ENCODE data around the gene PLCL2. TPM values are rescaled to one million over a fixed set of nuclear protein-coding genes. Genes with fewer than 3 reads are reported as not detected.

Gene PLCL2
- total RNA-seq, 1 donor from 2014 or later: 5.6 TPM

DNA sequence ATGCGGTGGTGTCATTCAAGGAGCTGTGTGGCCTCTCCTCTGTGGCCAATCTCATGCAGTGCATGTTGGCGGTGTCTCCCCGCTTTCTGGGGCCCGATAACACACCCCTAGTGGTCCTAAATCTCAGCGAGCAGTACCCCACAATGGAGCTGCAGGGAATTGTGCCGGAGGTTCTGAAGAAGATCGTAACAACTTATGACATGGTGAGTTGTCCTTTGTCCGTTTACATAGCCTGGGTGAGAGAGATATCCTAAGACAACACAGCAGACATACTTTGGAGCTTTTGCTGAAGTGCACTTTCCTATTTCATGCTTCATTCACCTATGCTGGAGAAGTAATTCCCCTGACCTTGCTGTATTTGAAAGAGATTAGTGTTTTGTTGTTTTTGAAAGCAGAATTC is 130.0 kb downstream of the PLCL2 start:
- Histone ChIP-seq H3K4me1 (no peaks in the 10 kb centered on the region), H3K27ac (no peak overlapping the region), H3K9me3 (no peaks in the 10 kb centered on the region), H3K4me3 (no peak overlapping the region), H3K27me3 (no peaks in the 10 kb centered on the region), H3K36me3 (no peaks in the 10 kb centered on the region)
- intact Hi-C loops (cut with DNase I): no loop called here
- TF ChIP-seq POLR2AphosphoS5 (IDR thresholded peaks at IDR 0.05; ENCODE audit: insufficient read depth in 1 of 2, low read depth in 1 of 2): no peak
- no peak for DNase-seq (ENCODE audit: extremely low spot score in 2 of 2)

DNA sequence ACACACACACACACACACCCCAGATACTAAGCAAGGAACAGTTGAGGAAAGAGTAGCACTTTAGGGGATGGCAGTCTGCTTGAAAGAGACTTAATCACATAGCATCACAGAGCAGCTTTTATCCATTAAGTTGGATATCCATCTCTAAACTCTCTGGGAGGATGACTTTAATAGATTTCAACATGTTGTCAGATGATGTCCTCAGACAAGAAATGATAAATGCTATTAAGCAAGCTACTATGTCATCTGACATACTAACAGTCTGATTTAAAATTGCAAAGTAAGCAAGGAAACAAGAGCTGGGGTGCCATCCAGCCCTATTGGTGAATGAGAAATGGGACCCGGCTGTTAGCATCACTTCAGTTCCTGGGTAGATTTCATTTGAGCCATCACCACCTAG is 136.9 kb downstream of the PLCL2 start:
- Histone ChIP-seq H3K4me1 (no peaks in the 10 kb centered on the region), H3K9me3 (no peaks in the 10 kb centered on the region), H3K27ac (no peak overlapping the region), H3K4me3 (no peak overlapping the region), H3K27me3 (no peaks in the 10 kb centered on the region), H3K36me3 (no peaks in the 10 kb centered on the region)
- no peak for DNase-seq (ENCODE audit: extremely low spot score in 2 of 2)
- intact Hi-C loops (cut with DNase I): no loop called here
- TF ChIP-seq POLR2AphosphoS5 (IDR thresholded peaks at IDR 0.05; ENCODE audit: insufficient read depth in 1 of 2, low read depth in 1 of 2): no peak
- no peak for TF ChIP-seq POLR2A (IDR thresholded peaks at IDR 0.05)
- TF ChIP-seq, protein P1, sequence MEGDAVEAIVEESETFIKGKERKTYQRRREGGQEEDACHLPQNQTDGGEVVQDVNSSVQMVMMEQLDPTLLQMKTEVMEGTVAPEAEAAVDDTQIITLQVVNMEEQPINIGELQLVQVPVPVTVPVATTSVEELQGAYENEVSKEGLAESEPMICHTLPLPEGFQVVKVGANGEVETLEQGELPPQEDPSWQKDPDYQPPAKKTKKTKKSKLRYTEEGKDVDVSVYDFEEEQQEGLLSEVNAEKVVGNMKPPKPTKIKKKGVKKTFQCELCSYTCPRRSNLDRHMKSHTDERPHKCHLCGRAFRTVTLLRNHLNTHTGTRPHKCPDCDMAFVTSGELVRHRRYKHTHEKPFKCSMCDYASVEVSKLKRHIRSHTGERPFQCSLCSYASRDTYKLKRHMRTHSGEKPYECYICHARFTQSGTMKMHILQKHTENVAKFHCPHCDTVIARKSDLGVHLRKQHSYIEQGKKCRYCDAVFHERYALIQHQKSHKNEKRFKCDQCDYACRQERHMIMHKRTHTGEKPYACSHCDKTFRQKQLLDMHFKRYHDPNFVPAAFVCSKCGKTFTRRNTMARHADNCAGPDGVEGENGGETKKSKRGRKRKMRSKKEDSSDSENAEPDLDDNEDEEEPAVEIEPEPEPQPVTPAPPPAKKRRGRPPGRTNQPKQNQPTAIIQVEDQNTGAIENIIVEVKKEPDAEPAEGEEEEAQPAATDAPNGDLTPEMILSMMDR (IDR thresholded peaks at IDR 0.05): no peak

DNA sequence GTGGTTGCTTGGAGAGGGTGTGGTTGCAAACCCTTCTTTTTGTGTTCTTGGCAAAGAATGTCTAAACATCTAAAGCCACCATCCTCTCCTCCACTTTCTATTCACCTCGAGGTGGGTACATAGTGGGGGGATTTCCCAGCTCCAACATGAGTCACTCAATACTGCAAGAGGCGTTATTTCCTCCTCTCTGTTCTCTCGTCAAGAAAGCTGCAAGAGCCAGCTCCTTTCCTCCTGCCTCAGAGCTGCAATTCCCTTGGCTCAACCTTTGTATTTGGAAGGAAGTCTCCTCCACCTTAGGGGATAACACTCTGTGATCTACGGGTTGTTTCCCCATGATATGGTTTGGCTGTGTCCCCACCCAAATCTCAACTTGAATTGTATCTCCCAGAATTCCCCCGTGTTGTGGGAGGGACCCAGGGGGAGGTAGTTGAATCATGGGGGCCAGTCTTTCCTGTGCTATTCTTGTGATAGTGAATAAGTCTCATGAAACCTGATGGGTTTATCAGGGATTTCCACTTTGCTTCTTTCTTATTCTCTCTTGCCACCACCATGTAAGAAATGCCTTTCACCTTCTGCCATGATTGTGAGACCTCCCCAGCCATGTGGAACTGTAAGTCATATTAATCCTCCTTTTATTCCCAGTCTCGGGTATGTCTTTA is 138.4 kb downstream of the PLCL2 start:
- H3K27ac ChIP-seq: no peak overlapping the region
- H3K4me1 ChIP-seq: no peaks in the 10 kb centered on the region
- H3K4me3 ChIP-seq: no peak overlapping the region
- no peak for DNase-seq (ENCODE audit: extremely low spot score in 2 of 2)
- H3K9me3 ChIP-seq: no peaks in the 10 kb centered on the region
- no peaks in the 10 kb centered on the region for H3K36me3 ChIP-seq
- TF ChIP-seq POLR2A (IDR thresholded peaks at IDR 0.05) (no peak), POLR2AphosphoS5 (IDR thresholded peaks at IDR 0.05; ENCODE audit: insufficient read depth in 1 of 2, low read depth in 1 of 2) (no peak)
- TF ChIP-seq, protein P1 (IDR thresholded peaks at IDR 0.05): no peak
- H3K27me3 ChIP-seq: no peaks in the 10 kb centered on the region
- intact Hi-C loops (cut with DNase I): no loop called here

DNA sequence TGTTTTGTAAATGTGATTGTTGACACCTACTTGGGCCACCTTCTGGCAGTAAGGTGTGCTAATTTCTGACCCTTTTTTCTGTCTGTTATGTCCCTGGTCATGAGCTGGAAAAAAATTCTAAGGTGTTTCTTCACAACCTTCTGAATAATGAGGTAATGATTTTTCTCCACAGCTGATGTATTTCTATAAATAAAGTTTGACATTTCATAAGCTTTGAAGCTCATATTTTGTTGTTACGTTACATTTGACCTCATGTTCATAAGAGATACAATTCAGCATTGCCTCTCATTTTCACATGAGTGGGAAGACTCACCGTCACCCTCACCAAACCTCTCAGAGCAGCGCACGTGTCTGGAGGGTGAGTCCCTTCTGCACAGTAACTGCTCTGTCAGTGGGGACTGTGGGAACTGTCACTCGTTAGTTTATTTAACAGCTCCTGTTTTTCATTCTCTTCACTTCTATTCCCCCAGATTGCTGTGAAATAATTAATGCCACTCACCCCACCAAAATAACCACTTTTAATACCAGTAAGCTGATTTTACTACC is 140.9 kb downstream of the PLCL2 start:
- Histone ChIP-seq H3K4me1 (no peaks in the 10 kb centered on the region), H3K9me3 (no peaks in the 10 kb centered on the region), H3K4me3 (no peak overlapping the region), H3K27ac (no peak overlapping the region), H3K27me3 (no peaks in the 10 kb centered on the region), H3K36me3 (no peaks in the 10 kb centered on the region)
- intact Hi-C loops (cut with DNase I): no loop called here
- TF ChIP-seq, protein P1 (IDR thresholded peaks at IDR 0.05): no peak
- TF ChIP-seq POLR2AphosphoS5 (IDR thresholded peaks at IDR 0.05; ENCODE audit: insufficient read depth in 1 of 2, low read depth in 1 of 2) (no peak), POLR2A (IDR thresholded peaks at IDR 0.05) (no peak)
- no peak for DNase-seq (ENCODE audit: extremely low spot score in 2 of 2)

DNA sequence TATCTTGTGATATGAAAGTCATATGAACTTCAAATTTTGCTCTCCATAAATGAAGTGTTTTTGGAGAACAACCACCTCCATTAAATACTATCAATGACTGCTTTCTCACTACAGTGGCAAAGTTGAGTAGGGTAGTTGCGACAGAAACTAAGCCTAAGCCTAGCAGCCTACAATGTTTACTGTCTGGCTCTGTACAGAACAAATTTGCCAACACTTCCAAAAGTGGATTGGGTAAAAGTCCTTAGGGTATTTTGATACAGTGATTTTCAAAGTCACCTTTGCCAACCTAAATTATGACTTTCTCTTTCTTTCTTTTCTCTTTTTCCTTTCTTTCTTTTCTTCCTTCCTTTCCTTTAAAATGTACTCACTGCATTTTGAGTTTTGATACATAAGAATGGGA is 142.6 kb downstream of the PLCL2 start:
- intact Hi-C loops (cut with DNase I): no loop called here
- TF ChIP-seq POLR2AphosphoS5 (IDR thresholded peaks at IDR 0.05; ENCODE audit: insufficient read depth in 1 of 2, low read depth in 1 of 2) (no peak), POLR2A (IDR thresholded peaks at IDR 0.05) (no peak)
- TF ChIP-seq, protein P1 (IDR thresholded peaks at IDR 0.05): no peak
- H3K27ac ChIP-seq: no peak overlapping the region
- no peaks in the 10 kb centered on the region for H3K27me3 ChIP-seq
- no peaks in the 10 kb centered on the region for H3K9me3 ChIP-seq
- no peaks in the 10 kb centered on the region for H3K4me1 ChIP-seq
- H3K4me3 ChIP-seq: no peak overlapping the region
- no peaks in the 10 kb centered on the region for H3K36me3 ChIP-seq
- DNase-seq (ENCODE audit: extremely low spot score in 2 of 2): no peak

Data from vagina (tissue), 2 donors.